OCI-LY7 (cell line): ENCODE results near the gene TMEM185B. TPM values are rescaled to one million over a fixed set of nuclear protein-coding genes. Genes with fewer than 3 reads are reported as not detected.

Experiments used
- BruUV-seq: library from RNA; stranded (reverse); fragments of 400-500 nt; replicated peaks from 2 replicates; lab custom pipeline; 2021; lab: Mats Ljungman, UMichigan
- CTCF ChIA-PET: fragments of 300-600 bp; sonication (Branson Sonifier 250); formaldehyde crosslinking; loops from one replicate; lab custom pipeline; 2022; ENCODE audit warnings: antibody characterized with exemption; ENCODE audit not compliant: unreplicated experiment; lab: Charles Lee
- POLR2A ChIA-PET: fragments of 300-600 bp; sonication (Branson Sonifier 250); formaldehyde crosslinking; loops from one replicate; lab custom pipeline; 2022; ENCODE audit warnings: antibody characterized with exemption; lab: Charles Lee
- DNase-seq: peaks from one replicate; pipeline ENCODE4 v3.0.0-alpha.2; 2015; ENCODE audit warnings: low spot score
- H2AFZ ChIP-seq: fragments of 200-600 bp; sonication (generic), shearing (Covaris generic); 2 replicates; pipeline ENCODE4 v1.6.1; 2014; ENCODE audit warnings: mild to moderate bottlenecking, antibody characterized with exemption, low read length, moderate library complexity
- H3K27ac ChIP-seq: fragments of 200-600 bp; sonication (generic); 2 replicates; pipeline ENCODE4 v1.5.1; 2014; ENCODE audit warnings: mixed run types, low read depth, mild to moderate bottlenecking, moderate library complexity, low read length, inconsistent platforms; ENCODE audit not compliant: poor library complexity, severe bottlenecking
- H3K36me3 ChIP-seq: fragments of 200-600 bp; sonication (generic); 2 replicates; pipeline ENCODE4 v1.6.1; 2014; ENCODE audit warnings: mild to moderate bottlenecking, antibody characterized with exemption, low read length, moderate library complexity, mixed read lengths; ENCODE audit not compliant: insufficient read depth
- H3K4me1 ChIP-seq: fragments of 200-600 bp; sonication (generic); 2 replicates; pipeline ENCODE4 v1.5.1; 2014; ENCODE audit warnings: mild to moderate bottlenecking, low read length; ENCODE audit not compliant: insufficient read depth, poor library complexity, severe bottlenecking
- H3K4me2 ChIP-seq: fragments of 200-600 bp; sonication (generic); 2 replicates; pipeline ENCODE4 v1.6.1; 2014; ENCODE audit warnings: mild to moderate bottlenecking, low read length
- H3K4me3 ChIP-seq: fragments of 200-600 bp; sonication (generic); 2 replicates; pipeline ENCODE4 v1.5.1; 2014; ENCODE audit warnings: mild to moderate bottlenecking, low read depth, low read length; ENCODE audit not compliant: poor library complexity, severe bottlenecking
- H3K79me2 ChIP-seq: fragments of 200-600 bp; sonication (generic); 2 replicates; pipeline ENCODE4 v1.6.1; 2016; ENCODE audit warnings: low read depth, mild to moderate bottlenecking, low read length, moderate library complexity, mixed read lengths; ENCODE audit not compliant: insufficient read depth
- H3K9me2 ChIP-seq: fragments of 200-600 bp; sonication (generic); 2 replicates; pipeline ENCODE4 v1.6.1; 2016; ENCODE audit warnings: mild to moderate bottlenecking, low read length, mixed read lengths; ENCODE audit not compliant: insufficient read depth
- H3K9me3 ChIP-seq: fragments of 200-600 bp; sonication (generic); 2 replicates; pipeline ENCODE4 v1.6.1; 2014; ENCODE audit warnings: mild to moderate bottlenecking, mixed run types, low read length, mixed read lengths
- H4K20me1 ChIP-seq: fragments of 200-600 bp; sonication (generic); 2 replicates; pipeline ENCODE4 v1.6.1; 2014; ENCODE audit warnings: mild to moderate bottlenecking, antibody characterized with exemption, low read length, moderate library complexity, mixed read lengths; ENCODE audit not compliant: insufficient read depth
- CTCF ChIP-seq: fragments of 200-600 bp; sonication (generic); conservative IDR thresholded peaks from 2 replicates; pipeline ENCODE4 v1.5.1; 2014; ENCODE audit warnings: mild to moderate bottlenecking, antibody characterized with exemption, low read length, moderate library complexity, mixed read lengths
- EZH2phosphoT487 ChIP-seq: fragments of 200-600 bp; sonication (generic); IDR thresholded peaks from 2 replicates; pipeline ENCODE4 v1.6.1; 2018; ENCODE audit warnings: low read depth, borderline replicate concordance, mild to moderate bottlenecking, mixed run types, antibody characterized with exemption, low read length, moderate library complexity, mixed read lengths
- intact Hi-C: fragments of 100-400 bp; cut with micrococcal nuclease; formaldehyde crosslinking; loops from one replicate; pipeline ENCODE4 v1.10.0; 2022; ENCODE audit not compliant: unreplicated experiment
- total RNA-seq, 2 experiments: library from RNA; depleted of rRNA in 1 of 2; stranded (reverse); fragments of >200 nt in 1 of 2; shearing (Covaris generic) in 1 of 2; gene quantifications; 2 replicates each; pipeline ENCODE4 v1.2.3, GENCODE V29; 2014 to 2022

The TMEM185B gene
- total RNA-seq, 2 experiments from 2014 or later: 24.4 to 30.2 TPM

GRCh38 chr2:120177001-120177621, 46.1 kb downstream of the TMEM185B start:
- Histone ChIP-seq H3K9me3 (no peaks in the 10 kb centered on the region), H3K4me3 (peak overlapping the region; percentile 69), H4K20me1 (no peaks in the 10 kb centered on the region), H3K36me3 (no peaks in the 10 kb centered on the region), H3K27ac (peak overlapping the region; percentile 89), H2AFZ (peak overlapping the region; percentile 85), H3K4me1 (peaks cover 67% of the 10 kb centered on the region), H3K79me2 (peaks cover 12% of the 10 kb centered on the region; the same call in 1 of the 2 replicates), H3K9me2 (no peaks in the 10 kb centered on the region), H3K4me2 (peak overlapping the region; percentile 99)
- peak; percentile 89 for TF ChIP-seq CTCF
- TF ChIP-seq EZH2phosphoT487: no peak
- intact Hi-C loops: loop anchor here (1.0 to 5.0 kb wide), 7 partner anchors 46 to 810 kb away; partner anchors contain the start of genes C2orf76, DBI, EPB41L5 and PTPN4
- POLR2A ChIA-PET: interaction anchor here (0.6 to 3.4 kb wide), 24 partner anchors 8 to 779 kb away, joined by 3 to 23 read pairs (median 6); partner anchors contain the start of genes EPB41L5, PTPN4, RALB and TMEM185B
- peak; percentile 95 for DNase-seq
- CTCF ChIA-PET: interaction anchor here (0.6 to 3.6 kb wide), 10 partner anchors 7 to 513 kb away, joined by 3 to 22 read pairs (median 3); partner anchors contain the start of gene EPB41L5
- no TSS peak for BruUV-seq

GRCh38 chr2:120176526-120176925, 46.7 kb downstream of the TMEM185B start:
- TSS peak; percentile 96 for BruUV-seq
- peak overlapping the region; percentile 69 for H3K4me3 ChIP-seq
- peak overlapping the region; percentile 99 for H3K4me2 ChIP-seq
- H3K79me2 ChIP-seq: peaks cover 12% of the 10 kb centered on the region; the same call in 1 of the 2 replicates
- H3K9me3 ChIP-seq: no peaks in the 10 kb centered on the region
- ChIA-PET POLR2A (interaction anchor here (0.6 to 3.4 kb wide), 30 partner anchors 9 to 534 kb away, joined by 3 to 23 read pairs (median 5); partner anchors contain the start of genes EPB41L5, PTPN4, RALB and TMEM185B), CTCF (interaction anchor here (0.6 to 3.6 kb wide), 11 partner anchors 8 to 513 kb away, joined by 3 to 22 read pairs (median 3); partner anchors contain the start of gene EPB41L5)
- H4K20me1 ChIP-seq: no peaks in the 10 kb centered on the region
- no peaks in the 10 kb centered on the region for H3K36me3 ChIP-seq
- DNase-seq: no peak
- TF ChIP-seq CTCF: no peak
- TF ChIP-seq EZH2phosphoT487: no peak
- H3K9me2 ChIP-seq: no peaks in the 10 kb centered on the region
- peaks cover 61% of the 10 kb centered on the region for H3K4me1 ChIP-seq
- H3K27ac ChIP-seq: peak overlapping the region; percentile 89
- intact Hi-C loops: loop anchor here (5.0 kb wide), 2 partner anchors 349 to 809 kb away; partner anchors contain the start of genes C2orf76 and DBI
- peak overlapping the region; percentile 85 for H2AFZ ChIP-seq
